Endodermal cell (in vitro differentiated cells): ENCODE results near the gene IL5. TPM values are rescaled to one million over a fixed set of nuclear protein-coding genes. Genes with fewer than 3 reads are reported as not detected.
"Not testable (repeated sequence)": the region's sequence is repeated elsewhere in the genome, so short reads cannot be mapped to it uniquely, and the experiment has no call there.

Experiments
- DNase-seq: peaks from one replicate; pipeline ENCODE4 v3.0.0-alpha.2; 2017
- H3K27ac ChIP-seq: 2 replicates; pipeline ENCODE4 v1.5.1; 2013; ENCODE audit warnings: mild to moderate bottlenecking, low read depth, low read length, moderate library complexity
- H3K27me3 ChIP-seq: 2 replicates; pipeline ENCODE4 v1.6.1; 2013; ENCODE audit warnings: mild to moderate bottlenecking, low read length, moderate library complexity; ENCODE audit not compliant: insufficient read depth, control insufficient read depth, poor library complexity, severe bottlenecking
- H3K36me3 ChIP-seq: 2 replicates; pipeline ENCODE4 v1.7.0; 2013; ENCODE audit warnings: mild to moderate bottlenecking, low read length, moderate library complexity; ENCODE audit not compliant: control insufficient read depth, insufficient read depth
- H3K4me1 ChIP-seq: one replicate; pipeline ENCODE4 v1.7.0; 2013; ENCODE audit warnings: low read length; ENCODE audit not compliant: control insufficient read depth, insufficient read depth
- H3K4me3 ChIP-seq: 2 replicates; pipeline ENCODE4 v1.5.1; 2013; ENCODE audit warnings: mild to moderate bottlenecking, low read length, moderate library complexity
- H3K9ac ChIP-seq: 2 replicates; pipeline ENCODE4 v1.6.1; 2013; ENCODE audit warnings: mild to moderate bottlenecking, low read length, moderate library complexity; ENCODE audit not compliant: poor library complexity, severe bottlenecking; ENCODE audit errors: extremely low read depth
- H3K9me3 ChIP-seq: 2 replicates; pipeline ENCODE4 v1.6.1; 2013; ENCODE audit warnings: mild to moderate bottlenecking, low read length, moderate library complexity; ENCODE audit not compliant: control insufficient read depth
- H3K27ac Mint-ChIP-seq: 2 replicates; pipeline ENCODE4 v1.8.0; 2020; ENCODE audit warnings: mixed read lengths
- H3K27me3 Mint-ChIP-seq: 2 replicates; pipeline ENCODE4 v1.8.0; 2021; ENCODE audit warnings: mild to moderate bottlenecking, mixed read lengths; ENCODE audit not compliant: insufficient read depth
- H3K36me3 Mint-ChIP-seq: 2 replicates; pipeline ENCODE4 v1.8.0; 2020; ENCODE audit warnings: low read depth, mixed read lengths
- H3K4me1 Mint-ChIP-seq: 2 replicates; pipeline ENCODE4 v1.8.0; 2020; ENCODE audit warnings: mixed read lengths
- H3K4me3 Mint-ChIP-seq: 2 replicates; pipeline ENCODE4 v1.8.0; 2020; ENCODE audit warnings: mild to moderate bottlenecking, moderate library complexity, mixed read lengths
- H3K9me3 Mint-ChIP-seq: 2 replicates; pipeline ENCODE4 v1.8.0; 2020; ENCODE audit warnings: mild to moderate bottlenecking, mixed read lengths
- CTCF ChIP-seq: fragments of 200-600 bp; sonication (generic); conservative IDR thresholded peaks from 2 replicates; pipeline ENCODE4 v1.5.0; 2021; ENCODE audit warnings: antibody characterized with exemption, mild to moderate bottlenecking
- WGBS, 2 experiments: methylation state at CpG; one replicate each; pipeline versions ENCODE4 v1.1.5 to v1.1.7; 2013; ENCODE audit warnings: missing lambda C conversion rate in 2 of 2, mixed read lengths in 1 of 2; ENCODE audit not compliant: insufficient coverage in 1 of 2, insufficient read length in 1 of 2; 5-methylcytosine and 5-hydroxymethylcytosine counted together
- total RNA-seq, 2 donors: library from RNA; stranded (reverse); fragmentation: NEBNext Ultra II Directional in 1 of 2; extraction: Animal tissue kit (Norgen Biotek cat#: 25700) in 1 of 2; gene quantifications; 2 replicates in 1 of 2; 3 replicates in 1 of 2; pipeline ENCODE4 v1.2.1, GENCODE V29; 2021

IL5 gene
- total RNA-seq, 2 donors from 2014 or later: not detected

GRCh38 chr5:132525299-132525724, 18.0 kb downstream of the IL5 start:
- H3K36me3 ChIP-seq: no peaks in the 10 kb centered on the region
- DNase-seq: no peak
- no peak overlapping the region for H3K27ac Mint-ChIP-seq
- no peak for TF ChIP-seq CTCF
- no peaks in the 10 kb centered on the region for H3K4me1 ChIP-seq
- peaks cover 5% of the 10 kb centered on the region for H3K9me3 ChIP-seq
- H3K9ac ChIP-seq: no peak overlapping the region
- no peak overlapping the region for H3K27ac ChIP-seq
- no peak overlapping the region for H3K4me3 Mint-ChIP-seq
- peaks cover 2% of the 10 kb centered on the region for H3K27me3 Mint-ChIP-seq
- no peaks in the 10 kb centered on the region for H3K27me3 ChIP-seq
- H3K9me3 Mint-ChIP-seq: peaks cover 12% of the 10 kb centered on the region
- H3K4me3 ChIP-seq: no peak overlapping the region
- no peaks in the 10 kb centered on the region for H3K4me1 Mint-ChIP-seq
- no peaks in the 10 kb centered on the region for H3K36me3 Mint-ChIP-seq

- not testable (repeated sequence) for H3K9ac ChIP-seq, H3K4me3 ChIP-seq, H3K36me3 ChIP-seq, H3K27me3 Mint-ChIP-seq, H3K9me3 ChIP-seq, H3K4me1 ChIP-seq, H3K4me3 Mint-ChIP-seq, H3K4me1 Mint-ChIP-seq, H3K36me3 Mint-ChIP-seq, DNase-seq, H3K27me3 ChIP-seq, H3K27ac ChIP-seq, H3K27ac Mint-ChIP-seq
- H3K9me3 Mint-ChIP-seq: peaks cover 16% of the 10 kb centered on the region
- 78 to 94% methylated on average over 5 of the region's 5 CpGs for WGBS, 2 experiments
Measured at GRCh38 chr5:132524877-132525276, 18.4 kb downstream of the IL5 start.

GRCh38 chr5:132522067-132522466, 21.3 kb downstream of the IL5 start:
- not testable (repeated sequence) for H3K27me3 Mint-ChIP-seq, H3K9ac ChIP-seq, DNase-seq, H3K4me3 Mint-ChIP-seq, H3K4me3 ChIP-seq, H3K36me3 Mint-ChIP-seq, H3K4me1 Mint-ChIP-seq, H3K27ac ChIP-seq, H3K36me3 ChIP-seq, H3K4me1 ChIP-seq, H3K27me3 ChIP-seq, H3K27ac Mint-ChIP-seq, H3K9me3 ChIP-seq
- peaks cover 16% of the 10 kb centered on the region for H3K9me3 Mint-ChIP-seq
- WGBS, 2 experiments: 86 to 90% methylated on average over 1 of the region's 1 CpG

- H3K27me3 ChIP-seq, H3K9ac ChIP-seq, H3K4me1 Mint-ChIP-seq, H3K27ac ChIP-seq, H3K4me3 Mint-ChIP-seq, H3K4me3 ChIP-seq, H3K36me3 Mint-ChIP-seq, DNase-seq, H3K27me3 Mint-ChIP-seq, H3K4me1 ChIP-seq, H3K36me3 ChIP-seq, H3K27ac Mint-ChIP-seq: not testable (repeated sequence)
- peaks cover 28% of the 10 kb centered on the region for H3K9me3 Mint-ChIP-seq
- H3K9me3 ChIP-seq: peaks cover 17% of the 10 kb centered on the region
- WGBS, 2 experiments: 83% methylated on average over 20 of the region's 25 CpGs; no CpG with 5 or more reads in 1 of the 2 experiments
Measured at GRCh38 chr5:132513618-132514336, 29.5 kb downstream of the IL5 start.
